H1 (cell line): ENCODE measurements around the gene PARD3. TPM values are rescaled to one million over a fixed set of nuclear protein-coding genes. Genes with fewer than 3 reads are reported as not detected.

Experiments
- CBX5 ChIP-seq: fragments of 300-800, 300-1000 bp; sonication (generic); IDR thresholded peaks from 2 replicates; pipeline ENCODE4 v1.7.1; 2016; ENCODE audit warnings: antibody characterized with exemption, low read length, low read depth
- CBX8 ChIP-seq: fragments of 300-800, 300-1000 bp; sonication (generic); IDR thresholded peaks from 2 replicates; pipeline ENCODE4 v1.7.1; 2016; ENCODE audit warnings: low read depth, low read length, borderline replicate concordance
- CTBP2 ChIP-seq: IDR thresholded peaks from 2 replicates; pipeline ENCODE4 v1.7.0; 2011; ENCODE audit warnings: borderline replicate concordance, mild to moderate bottlenecking, moderate library complexity, mixed read lengths, low read length; ENCODE audit not compliant: insufficient read depth, insufficient read length
- FOSL1 ChIP-seq: IDR thresholded peaks from 2 replicates; pipeline ENCODE4 v1.6.1; 2011; ENCODE audit warnings: mild to moderate bottlenecking, low read depth, low read length, moderate library complexity; ENCODE audit not compliant: insufficient read depth
- HDAC6 ChIP-seq: IDR thresholded peaks from one replicate; pipeline ENCODE4 v1.7.1; 2012; ENCODE audit warnings: low read depth, mild to moderate bottlenecking, inconsistent platforms, low read length, moderate library complexity
- POU5F1 ChIP-seq: IDR thresholded peaks from 2 replicates; pipeline ENCODE4 v1.6.1; 2011; ENCODE audit warnings: low read depth, mild to moderate bottlenecking, low read length, moderate library complexity
- polyA plus RNA-seq, 7 experiments: library from polyadenylated mRNA; depleted of rRNA in 3 of 7; stranded (reverse) in 5 of 7; unstranded in 2 of 7; fragments of >200 nt in 5 of 7; fragments of 200-250 nt in 2 of 7; gene quantifications; 1 replicate in 5 of 7; 2 replicates in 1 of 7; 4 replicates in 1 of 7; pipeline versions ENCODE4 v1.2.1 to v1.2.3, GENCODE V29; 2011 to 2013; ENCODE audit warnings: missing spikeins in 2 of 7, mixed read lengths in 2 of 7
- total RNA-seq: library from RNA; stranded (reverse); fragmentation: NEBNext Ultra II Directional; extraction: Animal tissue kit (Norgen Biotek cat#: 25700); gene quantifications from 2 replicates; pipeline ENCODE4 v1.2.1, GENCODE V29; 2021

Gene PARD3
- total and polyA plus RNA-seq, 2 of the 8 experiments (the other 6 are each of a cell fraction or from before 2014, with no cell fraction given) = 19.7 to 49.1 TPM

DNA sequence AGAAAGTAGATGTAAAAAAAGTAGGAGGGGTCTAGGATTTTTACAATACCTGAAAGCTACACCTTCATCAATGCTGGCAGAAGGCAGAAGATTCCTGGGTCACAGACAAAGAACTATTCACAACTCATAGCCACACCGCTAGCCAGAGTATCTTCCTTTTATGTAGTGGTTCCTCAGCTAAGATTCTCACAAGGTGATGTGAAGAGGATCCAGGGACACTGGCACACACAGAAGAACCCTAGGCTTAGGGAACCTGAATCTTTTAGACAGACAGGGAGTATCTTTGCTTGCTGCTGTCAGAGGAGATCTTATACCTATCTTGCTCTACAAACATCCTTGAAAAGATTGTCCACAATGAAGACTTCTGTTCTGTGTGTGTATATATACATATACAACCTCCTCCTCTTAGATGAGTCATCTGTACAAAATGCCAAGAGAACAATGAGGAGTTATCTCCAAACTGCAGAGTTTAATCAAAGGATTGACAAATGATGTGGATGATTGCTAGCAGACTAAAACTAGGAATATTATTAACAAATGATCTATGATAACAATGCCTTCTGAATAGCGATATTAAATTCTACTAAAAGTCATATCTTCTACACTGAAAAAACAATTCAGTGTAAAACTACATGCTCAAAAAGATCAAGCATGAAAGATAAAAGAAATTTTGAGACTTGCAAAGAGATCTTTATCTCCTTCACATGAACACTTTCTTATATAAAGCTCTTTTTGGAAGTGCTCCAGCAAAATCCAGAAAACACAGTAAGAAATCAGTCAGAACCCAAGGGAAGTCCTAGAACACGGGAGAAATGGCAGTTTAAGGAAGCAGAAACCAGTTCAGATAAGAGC is 409.3 kb downstream of the PARD3 start (continued):
- TF ChIP-seq CBX8 (no peak), POU5F1 (no peak), CTBP2 (no peak), HDAC6 (no peak), FOSL1 (no peak), CBX5 (no peak)
